T-helper 22 cell (primary cell): Measurements from ENCODE around the gene TMEM44.
"Not testable (repeated sequence)": the region's sequence is repeated elsewhere in the genome, so short reads cannot be mapped to it uniquely, and the experiment has no call there.

Experiments used
- DNase-seq: peaks from one replicate; pipeline ENCODE4 v3.0.0-alpha.2; 2020; ENCODE audit warnings: low read depth

Gene TMEM44

GRCh38 chr3:194554473-194555123 lies 78.6 kb downstream of the TMEM44 start:
- DNase-seq = no peak

GRCh38 chr3:194552327-194552949 lies 80.8 kb downstream of the TMEM44 start:
- no peak for DNase-seq

- no peak for DNase-seq
These were observed 83.4 kb downstream of the TMEM44 start for GRCh38 chr3:194549853-194550252.

- DNase-seq = no peak
These were observed 84.6 kb downstream of the TMEM44 start for GRCh38 chr3:194548346-194549321.

- DNase-seq = no peak
These were observed 86.2 kb downstream of the TMEM44 start for GRCh38 chr3:194547042-194547441.

GRCh38 chr3:194545538-194545937 lies 87.7 kb downstream of the TMEM44 start:
- DNase-seq = not testable (repeated sequence)

- no peak for DNase-seq
These were observed 89.7 kb downstream of the TMEM44 start for GRCh38 chr3:194543550-194543949.

- DNase-seq = no peak
These were observed 91.7 kb downstream of the TMEM44 start for GRCh38 chr3:194541483-194541882.

GRCh38 chr3:194540274-194540905 lies 92.8 kb downstream of the TMEM44 start:
- no peak for DNase-seq

- no peak for DNase-seq
These were observed 93.7 kb downstream of the TMEM44 start for GRCh38 chr3:194539498-194539897.

GRCh38 chr3:194537732-194538247 lies 95.4 kb downstream of the TMEM44 start:
- DNase-seq = no peak
